ENCODE data around the gene SYS1. TPM values are rescaled to one million over a fixed set of nuclear protein-coding genes. Genes with fewer than 3 reads are reported as not detected.
A peak's percentile ranks its signal among the peaks of the same experiment; 100 is the strongest.

Gene SYS1
- total RNA-seq = 10 to 100 TPM; 29.3 to 57.4 TPM

DNA sequence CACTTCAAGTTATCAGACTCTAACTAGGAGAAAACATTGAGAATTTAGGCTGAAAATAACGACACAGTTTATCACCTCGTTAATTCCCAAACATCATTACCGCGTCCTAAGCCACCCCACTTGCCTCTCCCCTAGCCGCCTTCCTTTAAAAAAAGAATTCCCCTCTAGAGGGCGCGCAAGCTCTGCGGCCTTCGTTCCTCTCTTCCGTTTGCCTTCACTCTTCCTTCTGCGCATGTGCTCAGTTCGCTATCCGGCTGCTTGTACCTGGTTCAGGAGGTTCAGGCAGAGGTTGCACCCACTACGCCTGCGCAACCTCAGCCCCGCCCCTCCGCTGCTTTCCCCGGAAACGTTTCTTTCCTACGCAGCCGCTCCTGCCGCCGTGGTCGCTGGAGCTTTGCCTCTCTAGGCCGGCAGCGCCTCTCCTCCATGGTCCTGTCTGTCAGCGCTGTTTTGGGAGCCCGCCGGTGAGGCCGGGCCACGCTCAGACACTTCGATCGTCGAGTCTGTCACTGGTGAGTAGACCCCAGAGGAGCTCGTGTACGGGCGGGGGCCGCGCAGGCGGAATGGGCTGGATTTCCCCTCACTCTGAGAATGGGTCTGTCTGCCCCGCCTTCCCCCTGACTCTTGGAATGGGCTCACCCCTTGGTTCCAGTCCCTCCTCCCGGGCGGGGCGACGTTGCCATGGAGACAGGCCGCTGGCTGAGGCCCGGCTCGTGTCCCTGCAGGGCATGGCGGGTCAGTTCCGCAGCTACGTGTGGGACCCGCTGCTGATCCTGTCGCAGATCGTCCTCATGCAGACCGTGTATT, at the start of gene SYS1:
Gene SYS1 (plus strand): TSS at position 353 of the 807 bp plus-strand sequence. CDS start 376 bp downstream, at position 729.
- no peaks in the 10 kb centered on the region for H3K9me3 ChIP-seq
- under 1% methylated on average over 46 of the region's 55 CpGs for WGBS
- H3K4me1 ChIP-seq (replicated peaks) = peaks cover 5% of the 10 kb centered on the region
- peak within 1 kb of the TSS; percentile 91 to 96 for H3K27ac ChIP-seq
- H3K27me3 ChIP-seq (replicated peaks; ENCODE audit: insufficient read depth) = no peaks in the 10 kb centered on the region
- peak; percentile 98 for DNase-seq (ENCODE audit: low spot score)
- intact Hi-C loops (cut with DNase I) = no loop called here
- H3K4me3 ChIP-seq = peak within 1 kb of the TSS; percentile 57 to 74
- TF ChIP-seq POLR2AphosphoS5 (IDR thresholded peaks at IDR 0.05) = peak; percentile 99
- peak; percentile 82 for TF ChIP-seq POLR2A (IDR thresholded peaks at IDR 0.05)
- TF ChIP-seq, protein P1, sequence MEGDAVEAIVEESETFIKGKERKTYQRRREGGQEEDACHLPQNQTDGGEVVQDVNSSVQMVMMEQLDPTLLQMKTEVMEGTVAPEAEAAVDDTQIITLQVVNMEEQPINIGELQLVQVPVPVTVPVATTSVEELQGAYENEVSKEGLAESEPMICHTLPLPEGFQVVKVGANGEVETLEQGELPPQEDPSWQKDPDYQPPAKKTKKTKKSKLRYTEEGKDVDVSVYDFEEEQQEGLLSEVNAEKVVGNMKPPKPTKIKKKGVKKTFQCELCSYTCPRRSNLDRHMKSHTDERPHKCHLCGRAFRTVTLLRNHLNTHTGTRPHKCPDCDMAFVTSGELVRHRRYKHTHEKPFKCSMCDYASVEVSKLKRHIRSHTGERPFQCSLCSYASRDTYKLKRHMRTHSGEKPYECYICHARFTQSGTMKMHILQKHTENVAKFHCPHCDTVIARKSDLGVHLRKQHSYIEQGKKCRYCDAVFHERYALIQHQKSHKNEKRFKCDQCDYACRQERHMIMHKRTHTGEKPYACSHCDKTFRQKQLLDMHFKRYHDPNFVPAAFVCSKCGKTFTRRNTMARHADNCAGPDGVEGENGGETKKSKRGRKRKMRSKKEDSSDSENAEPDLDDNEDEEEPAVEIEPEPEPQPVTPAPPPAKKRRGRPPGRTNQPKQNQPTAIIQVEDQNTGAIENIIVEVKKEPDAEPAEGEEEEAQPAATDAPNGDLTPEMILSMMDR (IDR thresholded peaks at IDR 0.05) = peak; percentile 81 to 98 (median 94)
- H3K36me3 ChIP-seq = peaks cover 6 to 8% of the 10 kb centered on the region in 2 donors

GRCh38 chr20:45313943-45314342, 49.0 kb upstream of the SYS1 start:
- Histone ChIP-seq H3K9me3 (no peaks in the 10 kb centered on the region), H3K4me1 (replicated peaks) (no peaks in the 10 kb centered on the region), H3K27me3 (replicated peaks; ENCODE audit: insufficient read depth) (peaks cover 6% of the 10 kb centered on the region), H3K36me3 (no peaks in the 10 kb centered on the region), H3K27ac (no peak overlapping the region), H3K4me3 (no peak overlapping the region)
- WGBS = 81% methylated on average over 11 of the region's 11 CpGs
- TF ChIP-seq, protein P1 (IDR thresholded peaks at IDR 0.05) = no peak
- TF ChIP-seq POLR2A (IDR thresholded peaks at IDR 0.05) = no peak
- TF ChIP-seq POLR2AphosphoS5 (IDR thresholded peaks at IDR 0.05) = no peak
- DNase-seq (ENCODE audit: low spot score) = no peak
- intact Hi-C loops (cut with DNase I) = no loop called here

- Histone ChIP-seq H3K4me3 (no peak overlapping the region), H3K9me3 (no peaks in the 10 kb centered on the region), H3K4me1 (replicated peaks) (no peaks in the 10 kb centered on the region), H3K27me3 (replicated peaks; ENCODE audit: insufficient read depth) (peaks cover 6% of the 10 kb centered on the region), H3K27ac (no peak overlapping the region), H3K36me3 (no peaks in the 10 kb centered on the region)
- TF ChIP-seq POLR2A (IDR thresholded peaks at IDR 0.05) (no peak), POLR2AphosphoS5 (IDR thresholded peaks at IDR 0.05) (no peak)
- TF ChIP-seq, protein P1 (IDR thresholded peaks at IDR 0.05) = no peak
- 93% methylated on average over 4 of the region's 4 CpGs for WGBS
- intact Hi-C loops (cut with DNase I) = loop anchor here (2.0 to 5.0 kb wide), 3 partner anchors 57 to 457 kb away; no protein-coding TSS in a partner anchor
- DNase-seq (ENCODE audit: low spot score) = no peak
Observed at GRCh38 chr20:45315672-45316071, 47.3 kb upstream of the SYS1 start.

DNA sequence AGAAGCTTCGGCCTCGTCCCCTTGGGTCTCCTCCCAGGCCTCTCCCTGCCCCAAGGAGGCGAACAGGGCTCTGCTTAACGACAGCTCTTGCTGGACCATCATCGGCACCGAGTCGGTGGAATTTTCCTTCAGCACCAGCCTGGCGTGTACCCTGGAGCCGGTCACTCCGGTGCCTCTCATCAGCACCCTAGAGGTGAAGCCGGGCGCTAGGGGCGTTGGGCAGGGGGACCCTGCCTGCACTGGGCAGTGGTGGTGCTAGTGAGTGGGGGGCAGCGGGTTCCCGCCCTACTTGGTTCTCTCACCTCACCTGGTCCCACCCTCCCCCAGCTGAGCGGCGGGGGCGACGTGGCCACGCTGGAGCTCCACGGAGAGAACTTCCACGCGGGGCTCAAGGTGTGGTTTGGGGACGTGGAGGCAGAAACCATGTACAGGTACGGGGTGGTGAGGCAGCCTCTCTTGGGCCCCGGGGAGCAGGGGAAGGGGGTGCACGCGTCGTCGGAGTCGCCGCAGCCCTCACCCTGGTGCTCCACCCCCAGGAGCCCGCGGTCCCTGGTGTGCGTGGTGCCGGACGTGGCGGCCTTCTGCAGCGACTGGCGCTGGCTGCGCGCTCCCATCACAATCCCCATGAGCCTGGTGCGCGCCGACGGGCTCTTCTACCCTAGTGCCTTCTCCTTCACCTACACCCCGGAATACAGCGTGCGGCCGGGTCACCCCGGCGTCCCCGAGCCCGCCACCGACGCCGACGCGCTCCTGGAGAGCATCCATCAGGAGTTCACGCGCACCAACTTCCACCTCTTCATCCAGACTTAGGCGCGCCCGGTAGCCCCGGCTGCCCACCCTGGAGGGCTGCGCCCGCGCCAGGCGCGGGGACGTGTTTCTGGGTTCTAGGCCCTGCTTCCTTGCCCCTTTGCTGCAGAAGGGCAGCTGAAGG, 46.5 kb upstream of the SYS1 start:
- Histone ChIP-seq H3K4me1 (replicated peaks) (no peaks in the 10 kb centered on the region), H3K36me3 (no peaks in the 10 kb centered on the region), H3K4me3 (no peak overlapping the region), H3K27me3 (replicated peaks; ENCODE audit: insufficient read depth) (peaks cover 6% of the 10 kb centered on the region), H3K9me3 (no peaks in the 10 kb centered on the region), H3K27ac (no peak overlapping the region)
- no peak for DNase-seq (ENCODE audit: low spot score)
- TF ChIP-seq POLR2A (IDR thresholded peaks at IDR 0.05) (no peak), POLR2AphosphoS5 (IDR thresholded peaks at IDR 0.05) (no peak)
- TF ChIP-seq, protein P1 (IDR thresholded peaks at IDR 0.05) = no peak
- intact Hi-C loops (cut with DNase I) = loop anchor here (2.0 to 5.0 kb wide), 3 partner anchors 56 to 456 kb away; no protein-coding TSS in a partner anchor
- 33% methylated on average over 41 of the region's 71 CpGs for WGBS

Data from prostate gland (tissue), 2 donors.